ENCODE measurements around the gene TTC32.
A peak's percentile ranks its signal among the peaks of the same experiment; 100 is the strongest.

Gene TTC32

GRCh38 chr2:19901442-19902215 lies at the start of gene TTC32:
Gene TTC32 (minus strand): TSS chr2:19901983. CDS start chr2:19901854, 129 bp downstream.
- H3K27ac ChIP-seq (ENCODE audit: low read length): peak within 1 kb of the TSS; percentile 99
- H3K79me2 ChIP-seq (ENCODE audit: insufficient read depth, low read length): peaks cover 48% of the 10 kb centered on the region
- H3K36me3 ChIP-seq (ENCODE audit: insufficient read depth, low read length): peaks cover 17% of the 10 kb centered on the region
- peak within 1 kb of the TSS; percentile 86 for H2AFZ ChIP-seq (ENCODE audit: low read depth, low read length)
- H3K9me3 ChIP-seq (ENCODE audit: insufficient read depth, low read length, severe bottlenecking): no peaks in the 10 kb centered on the region
- TF ChIP-seq EZH2 (IDR thresholded peaks at IDR 0.05; ENCODE audit: borderline replicate concordance, low read depth, low read length, severe bottlenecking): no peak
- no peak for TF ChIP-seq CTCF (IDR thresholded peaks at IDR 0.05; ENCODE audit: borderline replicate concordance, extremely low read depth, low read length, poor library complexity, severe bottlenecking)
- peaks cover 50% of the 10 kb centered on the region for H3K4me1 ChIP-seq (ENCODE audit: insufficient read depth, low read length)
- H3K4me2 ChIP-seq (ENCODE audit: insufficient read depth, low read length): peak within 1 kb of the TSS; percentile 90
- no peaks in the 10 kb centered on the region for H3K27me3 ChIP-seq (ENCODE audit: insufficient read depth, low read length, poor library complexity)
- peak; percentile 96 for DNase-seq
- H4K20me1 ChIP-seq (ENCODE audit: insufficient read depth, low read length): peaks cover 30% of the 10 kb centered on the region
- H3K4me3 ChIP-seq (ENCODE audit: low read depth in 1 of 2, low read length in 2 of 2): peak within 1 kb of the TSS; percentile 87 to 88
- peak within 1 kb of the TSS; percentile 79 for H3K9ac ChIP-seq (ENCODE audit: low read depth, low read length)
- ATAC-seq (ENCODE audit: insufficient read depth, low read depth): peak; percentile 85

DNA sequence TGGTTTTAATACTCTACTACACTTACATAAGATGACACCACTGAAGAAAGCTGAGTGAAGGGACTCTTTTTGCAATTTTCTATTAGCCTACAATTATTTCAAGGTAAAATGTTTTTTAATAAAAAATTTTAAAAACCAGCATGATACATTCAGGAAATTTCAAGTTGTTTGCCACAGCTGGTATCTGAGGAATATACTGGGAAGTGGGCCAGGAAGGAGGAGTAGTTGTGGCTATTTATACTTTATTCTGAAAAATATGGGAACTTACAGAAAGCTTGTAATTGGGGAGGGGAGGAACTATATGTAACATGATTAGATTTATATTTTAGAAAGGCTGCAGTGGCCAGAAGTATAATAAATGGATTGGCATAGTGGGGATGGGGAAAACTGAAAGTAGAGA lies 47.3 kb upstream of the TTC32 start:
- Histone ChIP-seq H3K9me3 (ENCODE audit: insufficient read depth, low read length, severe bottlenecking) (no peaks in the 10 kb centered on the region), H3K27ac (ENCODE audit: low read length) (no peak overlapping the region), H4K20me1 (ENCODE audit: insufficient read depth, low read length) (no peaks in the 10 kb centered on the region), H3K4me3 (ENCODE audit: low read depth in 1 of 2, low read length in 2 of 2) (no peak overlapping the region), H3K9ac (ENCODE audit: low read depth, low read length) (no peak overlapping the region), H3K79me2 (ENCODE audit: insufficient read depth, low read length) (no peaks in the 10 kb centered on the region), H3K4me1 (ENCODE audit: insufficient read depth, low read length) (no peaks in the 10 kb centered on the region), H3K4me2 (ENCODE audit: insufficient read depth, low read length) (no peak overlapping the region), H3K27me3 (ENCODE audit: insufficient read depth, low read length, poor library complexity) (peaks cover 11% of the 10 kb centered on the region), H3K36me3 (ENCODE audit: insufficient read depth, low read length) (no peaks in the 10 kb centered on the region), H2AFZ (ENCODE audit: low read depth, low read length) (no peak overlapping the region)
- no peak for DNase-seq
- TF ChIP-seq EZH2 (IDR thresholded peaks at IDR 0.05; ENCODE audit: borderline replicate concordance, low read depth, low read length, severe bottlenecking) (no peak), CTCF (IDR thresholded peaks at IDR 0.05; ENCODE audit: borderline replicate concordance, extremely low read depth, low read length, poor library complexity, severe bottlenecking) (no peak)
- ATAC-seq (ENCODE audit: insufficient read depth, low read depth): no peak

GRCh38 chr2:19947184-19947940 lies 45.6 kb upstream of the TTC32 start:
- no peaks in the 10 kb centered on the region for H3K9me3 ChIP-seq (ENCODE audit: insufficient read depth, low read length, severe bottlenecking)
- H2AFZ ChIP-seq (ENCODE audit: low read depth, low read length): no peak overlapping the region
- ATAC-seq (ENCODE audit: insufficient read depth, low read depth) (no peak), DNase-seq (no peak)
- no peaks in the 10 kb centered on the region for H3K36me3 ChIP-seq (ENCODE audit: insufficient read depth, low read length)
- no peak overlapping the region for H3K4me2 ChIP-seq (ENCODE audit: insufficient read depth, low read length)
- H3K4me3 ChIP-seq (ENCODE audit: low read depth in 1 of 2, low read length in 2 of 2): no peak overlapping the region
- no peak overlapping the region for H3K9ac ChIP-seq (ENCODE audit: low read depth, low read length)
- no peaks in the 10 kb centered on the region for H4K20me1 ChIP-seq (ENCODE audit: insufficient read depth, low read length)
- no peaks in the 10 kb centered on the region for H3K79me2 ChIP-seq (ENCODE audit: insufficient read depth, low read length)
- no peaks in the 10 kb centered on the region for H3K4me1 ChIP-seq (ENCODE audit: insufficient read depth, low read length)
- no peak overlapping the region for H3K27ac ChIP-seq (ENCODE audit: low read length)
- TF ChIP-seq CTCF (IDR thresholded peaks at IDR 0.05; ENCODE audit: borderline replicate concordance, extremely low read depth, low read length, poor library complexity, severe bottlenecking) (no peak), EZH2 (IDR thresholded peaks at IDR 0.05; ENCODE audit: borderline replicate concordance, low read depth, low read length, severe bottlenecking) (no peak)
- peaks cover 7% of the 10 kb centered on the region for H3K27me3 ChIP-seq (ENCODE audit: insufficient read depth, low read length, poor library complexity)
